Astrocyte of the cerebellum (primary cell): Measurements from ENCODE around the gene IL19.

Source experiments
- DNase-seq: peaks from one replicate; pipeline ENCODE4 v3.0.0-alpha.2; 2011; ENCODE audit warnings: low read depth
- H3K4me3 ChIP-seq: 2 replicates; pipeline ENCODE4 v1.5.1; 2011; ENCODE audit warnings: mild to moderate bottlenecking, low read depth, low read length, moderate library complexity
- in situ Hi-C: cut with HindIII; loops from 2 replicates; pipeline ENCODE4 v1.10.0; 2017; ENCODE audit warnings: low sequenced_read_pairs
- TF ChIP-seq, protein P1 (sequence below): IDR thresholded peaks from 2 replicates; pipeline ENCODE4 v1.5.1; 2012; ENCODE audit warnings: low read length, low read depth, moderate library complexity, mild to moderate bottlenecking; ENCODE audit errors: missing control alignments

IL19 gene

DNA sequence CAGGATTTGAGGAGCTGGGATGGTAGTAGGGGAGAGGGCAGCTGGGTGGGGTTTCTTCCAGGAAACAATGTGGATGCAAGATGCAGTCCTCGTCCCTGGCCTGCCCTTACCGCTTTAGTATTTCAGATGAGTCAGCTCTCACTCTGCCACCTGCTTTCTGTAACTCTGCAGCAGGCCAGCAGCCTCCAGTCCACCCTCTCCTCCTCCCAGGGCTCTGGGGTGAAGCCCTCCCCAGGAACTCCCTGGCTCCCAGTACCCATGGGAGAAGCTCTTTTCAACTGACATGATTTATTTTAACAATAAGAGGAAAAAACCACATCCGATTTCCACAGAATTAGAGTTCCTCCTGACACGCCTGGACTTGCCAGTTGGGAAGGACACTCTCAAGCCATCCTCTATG is 55.8 kb downstream of the IL19 start:
- no peak overlapping the region for H3K4me3 ChIP-seq
- TF ChIP-seq, protein P1, sequence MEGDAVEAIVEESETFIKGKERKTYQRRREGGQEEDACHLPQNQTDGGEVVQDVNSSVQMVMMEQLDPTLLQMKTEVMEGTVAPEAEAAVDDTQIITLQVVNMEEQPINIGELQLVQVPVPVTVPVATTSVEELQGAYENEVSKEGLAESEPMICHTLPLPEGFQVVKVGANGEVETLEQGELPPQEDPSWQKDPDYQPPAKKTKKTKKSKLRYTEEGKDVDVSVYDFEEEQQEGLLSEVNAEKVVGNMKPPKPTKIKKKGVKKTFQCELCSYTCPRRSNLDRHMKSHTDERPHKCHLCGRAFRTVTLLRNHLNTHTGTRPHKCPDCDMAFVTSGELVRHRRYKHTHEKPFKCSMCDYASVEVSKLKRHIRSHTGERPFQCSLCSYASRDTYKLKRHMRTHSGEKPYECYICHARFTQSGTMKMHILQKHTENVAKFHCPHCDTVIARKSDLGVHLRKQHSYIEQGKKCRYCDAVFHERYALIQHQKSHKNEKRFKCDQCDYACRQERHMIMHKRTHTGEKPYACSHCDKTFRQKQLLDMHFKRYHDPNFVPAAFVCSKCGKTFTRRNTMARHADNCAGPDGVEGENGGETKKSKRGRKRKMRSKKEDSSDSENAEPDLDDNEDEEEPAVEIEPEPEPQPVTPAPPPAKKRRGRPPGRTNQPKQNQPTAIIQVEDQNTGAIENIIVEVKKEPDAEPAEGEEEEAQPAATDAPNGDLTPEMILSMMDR = no peak
- no peak for DNase-seq
- in situ Hi-C loops = no loop called here

DNA sequence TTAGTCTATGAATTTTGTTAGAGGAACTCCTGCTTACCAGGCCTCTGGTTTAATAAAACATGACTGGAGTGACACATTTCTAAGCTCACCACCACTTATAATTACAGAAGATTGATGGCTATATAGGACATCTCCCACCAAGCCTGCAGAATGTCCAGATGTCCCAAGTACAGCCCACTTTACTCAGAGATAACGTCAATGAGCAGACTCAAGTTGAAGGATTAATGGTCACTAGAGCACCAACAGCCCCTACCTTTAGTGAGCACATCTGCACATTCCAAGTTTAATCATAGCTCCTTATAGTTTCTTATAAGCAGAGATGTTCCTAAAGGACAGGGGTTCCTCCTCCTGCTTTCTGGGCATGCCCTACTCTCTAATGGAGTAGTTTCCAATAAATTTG is 57.5 kb downstream of the IL19 start:
- DNase-seq = no peak
- in situ Hi-C loops = no loop called here
- TF ChIP-seq, protein P1 = no peak
- no peak overlapping the region for H3K4me3 ChIP-seq

DNA sequence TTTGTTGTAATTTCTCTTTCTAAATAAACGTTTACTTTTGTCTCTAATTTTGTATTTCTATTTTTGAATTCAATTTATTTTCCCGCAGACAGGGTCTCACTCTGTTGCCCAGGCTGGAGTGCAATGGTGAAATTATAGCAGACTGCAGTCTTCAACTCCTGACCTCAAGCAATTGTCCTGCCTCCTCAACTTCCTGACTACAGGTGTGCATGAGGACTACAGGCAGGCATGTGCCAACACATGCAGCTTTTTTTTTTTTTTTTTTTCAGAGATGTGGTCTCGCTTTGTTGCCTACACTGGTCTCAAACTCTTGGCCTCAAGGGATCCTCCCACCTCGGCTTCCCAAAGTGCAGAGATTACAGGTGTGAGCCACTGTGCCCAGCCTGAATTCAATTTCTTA is 58.2 kb downstream of the IL19 start:
- no peak overlapping the region for H3K4me3 ChIP-seq
- no peak for DNase-seq
- in situ Hi-C loops = no loop called here
- TF ChIP-seq, protein P1 = no peak

DNA sequence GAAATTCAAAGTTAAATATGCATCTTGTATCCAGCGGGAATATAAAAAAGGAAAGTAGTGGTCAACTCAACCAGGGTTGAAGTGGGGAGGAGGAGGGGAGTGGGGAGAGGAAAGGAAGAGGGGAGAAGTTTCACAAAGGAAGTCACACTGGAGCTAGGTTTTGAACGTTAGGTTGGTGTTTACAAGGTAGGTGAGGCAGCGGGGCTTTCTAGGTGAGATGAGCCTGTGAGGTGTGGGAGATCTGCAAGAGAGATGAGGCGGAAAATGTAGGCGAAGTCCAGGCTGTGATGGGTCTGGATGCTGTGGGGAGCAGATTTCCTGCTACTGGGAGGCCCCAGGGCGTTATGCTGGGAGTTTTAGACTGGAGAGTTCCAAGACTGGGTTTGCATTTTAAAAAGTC is 58.7 kb downstream of the IL19 start:
- in situ Hi-C loops = no loop called here
- H3K4me3 ChIP-seq = no peak overlapping the region
- TF ChIP-seq, protein P1 = no peak
- no peak for DNase-seq

DNA sequence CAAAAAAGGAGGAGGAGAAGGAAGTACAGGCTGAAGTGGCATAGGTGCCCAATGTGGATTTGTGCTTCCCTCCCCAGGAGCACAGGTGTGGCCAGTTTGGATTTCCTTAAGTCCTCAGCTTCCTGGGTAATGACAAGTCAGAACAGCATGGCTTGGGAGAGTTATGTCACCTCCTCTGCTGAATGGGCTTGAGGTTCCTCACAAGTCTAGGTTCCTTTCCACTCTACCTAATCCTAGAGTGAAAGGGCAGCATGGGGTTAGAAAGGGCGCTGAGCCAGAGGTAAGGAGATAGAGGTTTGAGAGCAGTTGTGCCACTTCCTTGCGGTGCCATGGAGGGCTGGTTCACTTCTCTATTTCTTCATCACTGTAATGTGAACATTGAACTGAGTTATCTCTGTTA is 59.3 kb downstream of the IL19 start:
- in situ Hi-C loops = no loop called here
- no peak overlapping the region for H3K4me3 ChIP-seq
- DNase-seq = no peak
- TF ChIP-seq, protein P1 = no peak

DNA sequence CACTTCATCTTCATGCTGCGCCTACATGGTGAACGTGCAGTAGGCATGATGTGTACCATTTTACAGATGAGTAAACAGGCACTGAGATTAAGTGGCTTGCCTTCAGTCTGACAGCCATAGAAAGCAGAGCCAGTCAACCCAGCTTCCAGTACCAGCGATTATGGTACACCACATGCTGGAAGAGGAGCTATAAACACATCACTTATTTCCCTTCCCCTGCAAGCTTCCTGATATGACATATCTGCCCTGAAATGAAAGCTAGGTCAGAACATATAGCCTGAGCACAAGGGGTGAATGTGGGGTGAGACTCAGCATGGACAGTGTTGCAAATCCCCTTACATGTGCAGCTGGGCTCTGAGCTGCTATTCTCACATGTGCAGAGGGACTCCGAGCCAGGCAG is 61.1 kb downstream of the IL19 start:
- TF ChIP-seq, protein P1 = no peak
- no peak overlapping the region for H3K4me3 ChIP-seq
- in situ Hi-C loops = no loop called here
- no peak for DNase-seq

DNA sequence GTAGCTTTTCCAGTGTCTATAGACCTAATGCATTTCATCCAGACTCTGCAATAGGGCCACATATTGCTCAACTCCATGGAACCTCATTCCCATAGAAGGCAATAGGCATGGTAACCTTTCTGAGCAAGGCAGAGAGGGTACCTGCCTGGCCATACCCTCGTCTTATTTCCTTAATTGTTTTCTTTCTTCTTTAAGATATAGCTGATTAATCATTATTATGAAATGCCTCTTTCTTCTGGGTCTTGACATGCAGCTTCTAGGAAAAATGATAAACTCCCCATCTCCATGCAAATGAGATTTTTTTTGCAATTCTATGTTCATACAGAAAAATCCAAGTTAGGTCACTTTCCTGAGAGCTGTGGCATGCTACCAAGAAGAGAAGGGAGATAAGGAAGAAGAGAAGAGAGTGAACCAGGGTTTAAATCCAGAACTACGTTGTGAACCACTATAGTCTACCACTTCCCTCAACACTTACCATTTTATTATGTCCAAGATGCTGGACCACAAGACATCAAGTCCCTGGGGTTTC is 61.8 kb downstream of the IL19 start:
- no peak for DNase-seq
- in situ Hi-C loops = no loop called here
- TF ChIP-seq, protein P1 = no peak
- no peak overlapping the region for H3K4me3 ChIP-seq
